Activated CD4-positive, CD25-positive, alpha-beta regulatory T cell (primary cell): Measurements from ENCODE around the gene DFFA.
A peak's percentile ranks its signal among the peaks of the same experiment; 100 is the strongest.

Experiments used
- DNase-seq, 4 experiments: peaks; one replicate each; lab custom pipeline; 2025; lab: John Stamatoyannopoulos, UW

DFFA gene

GRCh38 chr1:10472220-10473144 is at the start of gene DFFA:
Gene DFFA, minus strand, starts transcription at chr1:10472529. Its CDS starts 71 bp downstream, at chr1:10472458.
- peak; percentile 78 to 82 (median 80) for DNase-seq

GRCh38 chr1:10521537-10522157 is 49.3 kb upstream of the DFFA start:
- no peak for DNase-seq

GRCh38 chr1:10520952-10521351 is 48.6 kb upstream of the DFFA start:
- DNase-seq = no peak

GRCh38 chr1:10520497-10520896 is 48.2 kb upstream of the DFFA start:
- DNase-seq = no peak

GRCh38 chr1:10519016-10519417 is 46.7 kb upstream of the DFFA start:
- no peak for DNase-seq

GRCh38 chr1:10517677-10517982 is 45.3 kb upstream of the DFFA start:
- DNase-seq = no peak

- DNase-seq = no peak
These were observed 44.8 kb upstream of the DFFA start for GRCh38 chr1:10516925-10517676.

GRCh38 chr1:10515976-10516750 is 43.8 kb upstream of the DFFA start:
- DNase-seq = no peak

GRCh38 chr1:10515301-10515975 is 43.1 kb upstream of the DFFA start:
- DNase-seq = no peak

GRCh38 chr1:10514490-10515235 is 42.3 kb upstream of the DFFA start:
- no peak for DNase-seq

- DNase-seq = no peak
These were observed 40.9 kb upstream of the DFFA start for GRCh38 chr1:10513199-10513598.

GRCh38 chr1:10511494-10511885 is 39.2 kb upstream of the DFFA start:
- no peak for DNase-seq

- DNase-seq = peak; percentile 29 to 58 (median 51)
These were observed 38.5 kb upstream of the DFFA start for GRCh38 chr1:10510520-10511493.

GRCh38 chr1:10509809-10510509 is 37.6 kb upstream of the DFFA start:
- DNase-seq = no peak

- no peak for DNase-seq
These were observed 36.2 kb upstream of the DFFA start for GRCh38 chr1:10508511-10508951.

GRCh38 chr1:10507111-10507879 is 35.0 kb upstream of the DFFA start:
- DNase-seq = peak in 3 of 4 experiments; percentile 8 to 27 (median 21)

- no peak for DNase-seq
These were observed 34.3 kb upstream of the DFFA start for GRCh38 chr1:10506677-10507047.
